ENCODE measurements around the gene HS1BP3. TPM values are rescaled to one million over a fixed set of nuclear protein-coding genes. Genes with fewer than 3 reads are reported as not detected.
A peak's percentile ranks its signal among the peaks of the same experiment; 100 is the strongest.

HS1BP3 gene
- total and polyA plus RNA-seq, 9 of the 15 experiments (the other 6 are each of a cell fraction or from before 2014, with no cell fraction given): 0.41 to 8.3 (median 5.9) TPM

DNA sequence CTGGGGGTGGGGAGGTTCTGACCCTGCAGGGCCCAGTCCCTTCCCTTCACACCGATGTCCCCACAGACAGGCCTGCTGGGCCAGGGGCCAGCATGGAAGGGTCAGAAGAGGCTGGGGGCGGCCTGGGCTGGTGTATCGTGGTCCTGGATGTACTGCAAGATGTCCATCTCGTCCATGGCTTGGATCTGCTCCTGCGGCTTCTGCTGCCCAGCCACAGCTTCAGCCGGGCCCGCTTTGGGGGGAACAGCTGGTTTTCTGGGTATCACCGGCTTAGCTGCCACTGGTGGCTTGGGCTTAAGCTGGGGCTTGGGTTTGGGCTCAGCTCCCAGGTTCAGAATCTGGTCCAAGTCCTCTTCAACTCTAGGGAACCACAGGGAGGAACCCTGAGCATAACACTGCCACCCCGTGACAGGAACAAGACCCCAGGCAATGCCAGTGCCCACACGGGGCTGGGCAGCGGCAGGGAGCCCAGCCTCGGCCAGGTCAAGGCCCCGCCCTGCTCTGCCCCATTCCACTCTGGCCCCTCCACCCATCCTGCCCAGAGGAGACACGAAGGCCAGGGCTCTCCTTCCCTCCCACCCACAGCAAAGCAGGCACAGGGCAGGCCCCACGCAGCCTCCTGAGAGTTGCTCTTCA lies 31.9 kb downstream of the HS1BP3 start (continued):
- TF ChIP-seq NR2C1 (IDR thresholded peaks at IDR 0.05) (no peak), NR2C1 (tag; IDR thresholded peaks at IDR 0.05) (no peak), TAL1 (IDR thresholded peaks at IDR 0.05) (no peak)

DNA sequence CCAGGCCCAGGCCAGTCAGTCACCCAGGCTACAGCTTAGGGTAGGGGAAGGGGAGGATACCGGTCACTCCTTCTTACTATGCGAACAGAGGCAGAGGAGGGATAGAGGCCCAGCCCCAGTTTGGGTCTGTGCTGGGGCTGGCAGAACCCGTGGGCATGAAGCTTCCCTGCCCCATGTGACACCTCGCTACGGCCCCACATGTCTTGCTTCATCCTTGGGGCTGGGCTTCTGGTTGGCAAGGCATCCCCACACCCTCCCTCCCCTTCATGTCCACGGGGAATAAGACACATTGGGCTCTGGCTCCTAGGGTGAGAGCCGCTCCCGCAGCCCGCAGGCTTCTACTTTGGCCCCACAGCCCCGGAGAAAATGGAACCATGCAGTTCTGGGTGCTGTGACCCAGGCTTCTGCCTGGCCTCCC lies 32.4 kb downstream of the HS1BP3 start:
- no peak; the same call in 1 of the 3 replicates for ATAC-seq
- CTCF ChIA-PET (ENCODE audit: low intra/inter-chr PET ratio): interaction anchor here (0.8 kb wide), 1 partner anchor 18 kb away, joined by 3 read pairs; no protein-coding TSS in a partner anchor
- H2AFZ ChIP-seq (ENCODE audit: low read depth, low read length): peak overlapping the region; percentile 71; the same call in 1 of the 2 replicates
- WGBS (ENCODE audit: insufficient coverage, low coverage, missing lambda C conversion rate): 85% methylated on average over 10 of the region's 10 CpGs
- H3K9ac ChIP-seq (ENCODE audit: insufficient read depth in 1 of 2, low read depth in 2 of 2, low read length in 2 of 2): peak overlapping the region; percentile 26 to 81; a peak in 3 of 4 replicates
- no TSS peak for BruUV-seq (replicated peaks)
- H3K9me3 ChIP-seq (replicated peaks; ENCODE audit: control insufficient read depth, insufficient read depth, low read depth, low read length): no peaks in the 10 kb centered on the region
- no peaks in the 10 kb centered on the region for H3K27me3 ChIP-seq (ENCODE audit: control insufficient read depth in 2 of 2, insufficient read depth in 2 of 2, low read length in 2 of 2)
- peaks cover 19 to 31% of the 10 kb centered on the region in 2 experiments for H3K4me1 ChIP-seq (replicated peaks in 1 of 2; ENCODE audit: control insufficient read depth in 2 of 2, insufficient read depth in 2 of 2, low read length in 2 of 2)
- H3K9me1 ChIP-seq (ENCODE audit: control insufficient read depth, insufficient read depth, low read length): no peaks in the 10 kb centered on the region
- POLR2A ChIA-PET: interaction anchor here (0.7 to 1.0 kb wide), 2 partner anchors 13 to 150 kb away, joined by 3 read pairs; no protein-coding TSS in a partner anchor
- H3K4me3 ChIP-seq: no peak overlapping the region
- H3K27ac ChIP-seq (ENCODE audit: extremely low read depth, low read depth, low read length): peak overlapping the region; percentile 36; the same call in 1 of the 3 replicates
- in situ Hi-C loops (cut with MboI) (no loop called here), intact Hi-C loops (cut with micrococcal nuclease) (no loop called here)
- H3K79me2 ChIP-seq (ENCODE audit: control insufficient read depth, insufficient read depth, low read length): no peaks in the 10 kb centered on the region
- H4K20me1 ChIP-seq (replicated peaks; ENCODE audit: control insufficient read depth, insufficient read depth, low read length): no peaks in the 10 kb centered on the region
- no peak overlapping the region for H3K4me2 ChIP-seq (ENCODE audit: insufficient read depth, low read length)
- no peak for FAIRE-seq
- H3K36me3 ChIP-seq (ENCODE audit: control insufficient read depth, insufficient read depth, low read length): no peaks in the 10 kb centered on the region
- TF ChIP-seq HDAC8 (tag; IDR thresholded peaks at IDR 0.05) (no peak), ZFX (CRISPR knock-in tag; IDR thresholded peaks at IDR 0.05) (no peak)
- DNase-seq (ENCODE audit: extremely low read depth in 1 of 4, low spot score in 3 of 4): no peak
